ENCODE measurements around the gene HELZ. TPM values are rescaled to one million over a fixed set of nuclear protein-coding genes. Genes with fewer than 3 reads are reported as not detected.

The HELZ gene
- total and polyA plus RNA-seq, 2 of the 8 experiments (the other 6 are each of a cell fraction or from before 2014, with no cell fraction given): 10.0 to 48.7 TPM

DNA sequence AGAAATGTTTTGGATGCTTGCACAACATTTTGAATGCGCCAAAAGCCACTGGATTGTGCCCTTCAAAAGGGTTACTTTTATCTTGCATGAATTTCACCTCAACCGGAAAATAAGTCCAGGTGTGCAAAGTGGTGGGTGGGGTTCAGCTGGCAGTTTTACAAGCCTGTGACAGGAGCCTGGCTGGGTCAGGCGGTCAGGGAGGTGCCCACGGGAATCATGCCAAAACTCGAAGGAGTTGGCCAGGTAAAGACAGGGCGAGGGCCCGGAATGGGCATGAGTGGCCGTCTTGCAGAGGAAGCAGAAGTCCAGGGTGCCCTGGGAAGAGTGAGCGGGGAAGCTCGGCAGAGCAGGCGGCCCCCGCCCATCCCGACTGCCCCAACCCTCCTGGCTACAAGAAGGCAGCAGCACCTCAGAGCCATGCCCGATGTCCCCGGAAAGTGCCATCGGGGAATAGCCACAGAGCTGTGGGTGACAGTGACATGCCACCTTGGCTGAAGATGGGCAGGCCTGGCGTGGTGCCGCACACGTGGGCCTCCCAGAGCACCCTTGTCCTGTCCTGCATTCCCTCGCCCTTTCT lies 219.7 kb downstream of the HELZ start (continued):
- TF ChIP-seq, protein P1, sequence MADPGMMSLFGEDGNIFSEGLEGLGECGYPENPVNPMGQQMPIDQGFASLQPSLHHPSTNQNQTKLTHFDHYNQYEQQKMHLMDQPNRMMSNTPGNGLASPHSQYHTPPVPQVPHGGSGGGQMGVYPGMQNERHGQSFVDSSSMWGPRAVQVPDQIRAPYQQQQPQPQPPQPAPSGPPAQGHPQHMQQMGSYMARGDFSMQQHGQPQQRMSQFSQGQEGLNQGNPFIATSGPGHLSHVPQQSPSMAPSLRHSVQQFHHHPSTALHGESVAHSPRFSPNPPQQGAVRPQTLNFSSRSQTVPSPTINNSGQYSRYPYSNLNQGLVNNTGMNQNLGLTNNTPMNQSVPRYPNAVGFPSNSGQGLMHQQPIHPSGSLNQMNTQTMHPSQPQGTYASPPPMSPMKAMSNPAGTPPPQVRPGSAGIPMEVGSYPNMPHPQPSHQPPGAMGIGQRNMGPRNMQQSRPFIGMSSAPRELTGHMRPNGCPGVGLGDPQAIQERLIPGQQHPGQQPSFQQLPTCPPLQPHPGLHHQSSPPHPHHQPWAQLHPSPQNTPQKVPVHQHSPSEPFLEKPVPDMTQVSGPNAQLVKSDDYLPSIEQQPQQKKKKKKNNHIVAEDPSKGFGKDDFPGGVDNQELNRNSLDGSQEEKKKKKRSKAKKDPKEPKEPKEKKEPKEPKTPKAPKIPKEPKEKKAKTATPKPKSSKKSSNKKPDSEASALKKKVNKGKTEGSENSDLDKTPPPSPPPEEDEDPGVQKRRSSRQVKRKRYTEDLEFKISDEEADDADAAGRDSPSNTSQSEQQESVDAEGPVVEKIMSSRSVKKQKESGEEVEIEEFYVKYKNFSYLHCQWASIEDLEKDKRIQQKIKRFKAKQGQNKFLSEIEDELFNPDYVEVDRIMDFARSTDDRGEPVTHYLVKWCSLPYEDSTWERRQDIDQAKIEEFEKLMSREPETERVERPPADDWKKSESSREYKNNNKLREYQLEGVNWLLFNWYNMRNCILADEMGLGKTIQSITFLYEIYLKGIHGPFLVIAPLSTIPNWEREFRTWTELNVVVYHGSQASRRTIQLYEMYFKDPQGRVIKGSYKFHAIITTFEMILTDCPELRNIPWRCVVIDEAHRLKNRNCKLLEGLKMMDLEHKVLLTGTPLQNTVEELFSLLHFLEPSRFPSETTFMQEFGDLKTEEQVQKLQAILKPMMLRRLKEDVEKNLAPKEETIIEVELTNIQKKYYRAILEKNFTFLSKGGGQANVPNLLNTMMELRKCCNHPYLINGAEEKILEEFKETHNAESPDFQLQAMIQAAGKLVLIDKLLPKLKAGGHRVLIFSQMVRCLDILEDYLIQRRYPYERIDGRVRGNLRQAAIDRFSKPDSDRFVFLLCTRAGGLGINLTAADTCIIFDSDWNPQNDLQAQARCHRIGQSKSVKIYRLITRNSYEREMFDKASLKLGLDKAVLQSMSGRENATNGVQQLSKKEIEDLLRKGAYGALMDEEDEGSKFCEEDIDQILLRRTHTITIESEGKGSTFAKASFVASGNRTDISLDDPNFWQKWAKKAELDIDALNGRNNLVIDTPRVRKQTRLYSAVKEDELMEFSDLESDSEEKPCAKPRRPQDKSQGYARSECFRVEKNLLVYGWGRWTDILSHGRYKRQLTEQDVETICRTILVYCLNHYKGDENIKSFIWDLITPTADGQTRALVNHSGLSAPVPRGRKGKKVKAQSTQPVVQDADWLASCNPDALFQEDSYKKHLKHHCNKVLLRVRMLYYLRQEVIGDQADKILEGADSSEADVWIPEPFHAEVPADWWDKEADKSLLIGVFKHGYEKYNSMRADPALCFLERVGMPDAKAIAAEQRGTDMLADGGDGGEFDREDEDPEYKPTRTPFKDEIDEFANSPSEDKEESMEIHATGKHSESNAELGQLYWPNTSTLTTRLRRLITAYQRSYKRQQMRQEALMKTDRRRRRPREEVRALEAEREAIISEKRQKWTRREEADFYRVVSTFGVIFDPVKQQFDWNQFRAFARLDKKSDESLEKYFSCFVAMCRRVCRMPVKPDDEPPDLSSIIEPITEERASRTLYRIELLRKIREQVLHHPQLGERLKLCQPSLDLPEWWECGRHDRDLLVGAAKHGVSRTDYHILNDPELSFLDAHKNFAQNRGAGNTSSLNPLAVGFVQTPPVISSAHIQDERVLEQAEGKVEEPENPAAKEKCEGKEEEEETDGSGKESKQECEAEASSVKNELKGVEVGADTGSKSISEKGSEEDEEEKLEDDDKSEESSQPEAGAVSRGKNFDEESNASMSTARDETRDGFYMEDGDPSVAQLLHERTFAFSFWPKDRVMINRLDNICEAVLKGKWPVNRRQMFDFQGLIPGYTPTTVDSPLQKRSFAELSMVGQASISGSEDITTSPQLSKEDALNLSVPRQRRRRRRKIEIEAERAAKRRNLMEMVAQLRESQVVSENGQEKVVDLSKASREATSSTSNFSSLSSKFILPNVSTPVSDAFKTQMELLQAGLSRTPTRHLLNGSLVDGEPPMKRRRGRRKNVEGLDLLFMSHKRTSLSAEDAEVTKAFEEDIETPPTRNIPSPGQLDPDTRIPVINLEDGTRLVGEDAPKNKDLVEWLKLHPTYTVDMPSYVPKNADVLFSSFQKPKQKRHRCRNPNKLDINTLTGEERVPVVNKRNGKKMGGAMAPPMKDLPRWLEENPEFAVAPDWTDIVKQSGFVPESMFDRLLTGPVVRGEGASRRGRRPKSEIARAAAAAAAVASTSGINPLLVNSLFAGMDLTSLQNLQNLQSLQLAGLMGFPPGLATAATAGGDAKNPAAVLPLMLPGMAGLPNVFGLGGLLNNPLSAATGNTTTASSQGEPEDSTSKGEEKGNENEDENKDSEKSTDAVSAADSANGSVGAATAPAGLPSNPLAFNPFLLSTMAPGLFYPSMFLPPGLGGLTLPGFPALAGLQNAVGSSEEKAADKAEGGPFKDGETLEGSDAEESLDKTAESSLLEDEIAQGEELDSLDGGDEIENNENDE (IDR thresholded peaks at IDR 0.05; ENCODE audit: insufficient replicate concordance, low read length): no peak
- TF ChIP-seq RBBP5 (IDR thresholded peaks at IDR 0.05; ENCODE audit: borderline replicate concordance, low read depth, low read length): no peak
- TF ChIP-seq TCF12 (IDR thresholded peaks at IDR 0.05; ENCODE audit: low read depth, low read length): no peak
- no peak for TF ChIP-seq CBX5 (IDR thresholded peaks at IDR 0.05; ENCODE audit: low read depth, low read length)
- no peak for TF ChIP-seq SIN3A (conservative IDR thresholded peaks at IDR 0.05 in 1 of 2, IDR thresholded peaks at IDR 0.05 in 1 of 2; ENCODE audit: low read depth in 1 of 2, low read length in 2 of 2)
- no peak for TF ChIP-seq SUZ12 (IDR thresholded peaks at IDR 0.05; ENCODE audit: low read length)
- no peak for TF ChIP-seq SIX5 (IDR thresholded peaks at IDR 0.05; ENCODE audit: low read depth, low read length)
- no peak for TF ChIP-seq GABPA (IDR thresholded peaks at IDR 0.05; ENCODE audit: borderline replicate concordance, insufficient read depth, low read length)
- TF ChIP-seq, protein P2, sequence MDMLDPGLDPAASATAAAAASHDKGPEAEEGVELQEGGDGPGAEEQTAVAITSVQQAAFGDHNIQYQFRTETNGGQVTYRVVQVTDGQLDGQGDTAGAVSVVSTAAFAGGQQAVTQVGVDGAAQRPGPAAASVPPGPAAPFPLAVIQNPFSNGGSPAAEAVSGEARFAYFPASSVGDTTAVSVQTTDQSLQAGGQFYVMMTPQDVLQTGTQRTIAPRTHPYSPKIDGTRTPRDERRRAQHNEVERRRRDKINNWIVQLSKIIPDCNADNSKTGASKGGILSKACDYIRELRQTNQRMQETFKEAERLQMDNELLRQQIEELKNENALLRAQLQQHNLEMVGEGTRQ (IDR thresholded peaks at IDR 0.05; ENCODE audit: low read length): no peak
